GM18870 (cell line): Measurements from ENCODE around the gene SLC7A7.

ENCODE experiments used
- ATAC-seq: cut with Tn5 transposase; IDR thresholded peaks from one replicate; pipeline ENCODE4 v1.9.1; 2021; ENCODE audit warnings: moderate library complexity; ENCODE audit not compliant: unreplicated experiment

Gene SLC7A7

DNA sequence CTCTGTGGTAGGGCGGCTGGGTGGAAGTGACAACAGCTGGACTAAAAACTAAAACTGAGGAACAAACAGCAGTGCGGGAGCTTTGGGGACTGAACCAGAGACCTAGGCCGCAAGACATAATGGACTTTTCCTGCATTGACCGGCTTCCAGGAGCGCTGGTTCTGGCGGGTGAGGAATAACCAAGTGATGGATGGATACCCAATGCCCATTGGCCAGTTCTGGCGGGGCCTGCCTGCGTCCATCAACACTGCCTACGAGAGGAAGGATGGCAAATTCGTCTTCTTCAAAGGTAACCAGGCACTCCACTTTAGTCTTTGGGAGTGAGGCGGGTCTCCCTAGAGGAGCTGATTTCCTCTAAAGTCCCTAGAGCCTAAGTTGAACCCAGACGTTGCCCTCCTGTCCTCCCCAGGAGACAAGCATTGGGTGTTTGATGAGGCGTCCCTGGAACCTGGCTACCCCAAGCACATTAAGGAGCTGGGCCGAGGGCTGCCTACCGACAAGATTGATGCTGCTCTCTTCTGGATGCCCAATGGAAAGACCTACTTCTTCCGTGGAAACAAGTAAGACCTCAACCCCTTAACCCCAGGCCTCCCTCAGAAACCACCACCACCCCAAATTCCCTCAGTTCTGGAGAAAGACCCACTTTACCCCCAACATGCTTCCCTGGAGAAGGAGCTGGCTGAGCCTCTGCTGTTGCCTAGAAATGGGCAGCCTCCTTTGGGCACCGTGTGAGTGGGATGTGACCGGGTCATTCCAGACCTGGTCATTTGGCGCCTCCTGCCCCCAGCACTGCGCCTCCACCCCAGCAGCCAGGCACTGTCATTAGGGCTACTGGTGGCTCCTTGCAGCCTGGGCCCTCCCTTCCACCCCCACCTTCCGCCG, 29.2 kb upstream of the SLC7A7 start:
- no peak for ATAC-seq

DNA sequence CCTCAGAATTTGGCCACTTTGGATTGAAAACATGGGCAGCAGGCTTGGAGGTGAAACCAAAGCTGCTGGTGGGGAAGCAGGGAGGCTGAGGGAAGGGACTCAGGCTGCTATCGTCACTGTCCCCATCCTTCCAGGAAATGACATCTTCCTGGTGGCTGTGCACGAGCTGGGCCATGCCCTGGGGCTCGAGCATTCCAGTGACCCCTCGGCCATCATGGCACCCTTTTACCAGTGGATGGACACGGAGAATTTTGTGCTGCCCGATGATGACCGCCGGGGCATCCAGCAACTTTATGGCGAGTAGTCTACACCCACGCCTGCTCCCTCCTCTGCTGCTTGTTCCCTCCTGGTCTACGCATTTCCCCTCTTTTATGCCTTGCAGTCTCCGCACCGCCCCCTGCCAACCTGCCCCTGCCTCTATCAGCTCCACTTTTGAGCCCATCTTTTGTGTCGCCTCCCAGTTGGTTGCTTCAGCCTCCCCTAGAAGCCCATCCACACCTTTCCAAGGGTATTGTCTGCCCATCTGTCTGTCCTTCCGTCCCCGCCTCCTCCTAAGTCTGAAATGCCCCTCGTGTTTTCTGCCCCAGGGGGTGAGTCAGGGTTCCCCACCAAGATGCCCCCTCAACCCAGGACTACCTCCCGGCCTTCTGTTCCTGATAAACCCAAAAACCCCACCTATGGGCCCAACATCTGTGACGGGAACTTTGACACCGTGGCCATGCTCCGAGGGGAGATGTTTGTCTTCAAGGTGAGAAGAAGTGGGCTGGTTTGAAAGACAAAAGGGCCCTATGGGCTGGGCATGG, 28.1 kb upstream of the SLC7A7 start:
- ATAC-seq = no peak

DNA sequence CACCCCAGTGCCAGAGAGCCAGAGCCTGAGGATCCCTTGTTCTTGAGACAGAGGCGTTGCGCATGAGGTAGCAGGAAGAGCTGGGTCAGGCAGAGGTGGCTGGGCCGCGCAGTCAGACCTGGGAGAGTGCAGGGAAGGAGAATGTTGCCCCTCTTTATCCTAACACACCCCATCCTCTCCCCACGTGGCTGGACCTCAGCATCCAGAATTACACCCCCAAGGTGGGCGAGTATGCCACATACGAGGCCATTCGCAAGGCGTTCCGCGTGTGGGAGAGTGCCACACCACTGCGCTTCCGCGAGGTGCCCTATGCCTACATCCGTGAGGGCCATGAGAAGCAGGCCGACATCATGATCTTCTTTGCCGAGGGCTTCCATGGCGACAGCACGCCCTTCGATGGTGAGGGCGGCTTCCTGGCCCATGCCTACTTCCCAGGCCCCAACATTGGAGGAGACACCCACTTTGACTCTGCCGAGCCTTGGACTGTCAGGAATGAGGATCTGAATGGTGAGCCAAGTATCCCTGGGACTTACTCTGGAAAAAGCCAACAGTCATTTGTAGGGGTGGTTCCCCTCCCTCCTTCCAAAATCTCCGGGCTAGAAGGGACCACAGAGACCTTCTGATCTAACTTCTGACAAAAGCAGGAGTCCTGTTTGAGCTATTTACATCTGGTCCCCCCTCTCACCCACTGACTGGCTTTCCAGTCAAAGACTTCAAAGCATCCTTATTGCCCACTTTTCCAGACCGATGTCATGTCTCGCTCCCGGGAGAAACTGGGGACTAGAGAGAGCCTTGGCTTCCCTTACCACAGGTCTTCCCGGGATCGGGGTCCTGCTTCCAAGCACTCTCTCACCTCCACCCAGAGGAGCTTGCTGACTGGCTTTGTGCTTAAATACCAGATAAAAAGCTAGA, 27.2 kb upstream of the SLC7A7 start:
- no peak for ATAC-seq

DNA sequence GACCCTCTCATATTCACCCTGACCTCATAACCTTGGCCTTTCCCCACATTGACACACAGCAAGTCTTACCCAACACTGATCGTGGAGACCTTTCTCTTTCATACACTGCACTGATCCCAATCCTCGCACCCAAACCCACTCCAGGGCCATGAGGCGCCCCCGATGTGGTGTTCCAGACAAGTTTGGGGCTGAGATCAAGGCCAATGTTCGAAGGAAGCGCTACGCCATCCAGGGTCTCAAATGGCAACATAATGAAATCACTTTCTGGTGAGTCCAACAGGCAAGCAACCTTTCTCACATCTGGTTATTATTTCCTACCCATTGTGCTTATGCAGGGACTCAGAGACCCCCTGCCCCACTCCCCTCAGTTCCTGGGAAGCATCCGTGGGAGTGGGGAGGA, 26.5 kb upstream of the SLC7A7 start:
- no peak for ATAC-seq

- ATAC-seq = no peak
Observed at GRCh38 chr14:22841311-22841710, 26.1 kb upstream of the SLC7A7 start.

- ATAC-seq = no peak
Observed at GRCh38 chr14:22839159-22839779, 24.0 kb upstream of the SLC7A7 start.

DNA sequence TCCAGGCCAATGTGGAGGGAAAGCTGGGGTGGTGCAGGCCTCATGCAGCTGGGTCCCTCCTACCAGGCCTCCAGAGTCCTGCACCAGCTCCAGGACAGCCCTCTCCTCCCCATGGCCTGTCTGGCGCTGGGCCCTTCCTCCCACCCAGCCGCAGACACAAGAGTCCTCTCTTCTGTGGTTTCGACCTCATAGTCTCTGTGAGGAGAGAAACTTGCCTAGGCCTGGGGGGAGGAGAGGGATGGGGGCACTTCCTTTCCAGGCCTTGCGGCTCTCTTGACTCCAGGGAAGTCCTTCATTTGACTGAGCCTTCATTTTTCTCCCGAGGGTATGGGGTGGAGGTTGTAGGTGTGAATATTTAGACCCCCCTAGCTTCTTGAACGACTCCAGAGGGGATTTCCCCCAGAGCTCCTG, 23.4 kb upstream of the SLC7A7 start:
- no peak for ATAC-seq

DNA sequence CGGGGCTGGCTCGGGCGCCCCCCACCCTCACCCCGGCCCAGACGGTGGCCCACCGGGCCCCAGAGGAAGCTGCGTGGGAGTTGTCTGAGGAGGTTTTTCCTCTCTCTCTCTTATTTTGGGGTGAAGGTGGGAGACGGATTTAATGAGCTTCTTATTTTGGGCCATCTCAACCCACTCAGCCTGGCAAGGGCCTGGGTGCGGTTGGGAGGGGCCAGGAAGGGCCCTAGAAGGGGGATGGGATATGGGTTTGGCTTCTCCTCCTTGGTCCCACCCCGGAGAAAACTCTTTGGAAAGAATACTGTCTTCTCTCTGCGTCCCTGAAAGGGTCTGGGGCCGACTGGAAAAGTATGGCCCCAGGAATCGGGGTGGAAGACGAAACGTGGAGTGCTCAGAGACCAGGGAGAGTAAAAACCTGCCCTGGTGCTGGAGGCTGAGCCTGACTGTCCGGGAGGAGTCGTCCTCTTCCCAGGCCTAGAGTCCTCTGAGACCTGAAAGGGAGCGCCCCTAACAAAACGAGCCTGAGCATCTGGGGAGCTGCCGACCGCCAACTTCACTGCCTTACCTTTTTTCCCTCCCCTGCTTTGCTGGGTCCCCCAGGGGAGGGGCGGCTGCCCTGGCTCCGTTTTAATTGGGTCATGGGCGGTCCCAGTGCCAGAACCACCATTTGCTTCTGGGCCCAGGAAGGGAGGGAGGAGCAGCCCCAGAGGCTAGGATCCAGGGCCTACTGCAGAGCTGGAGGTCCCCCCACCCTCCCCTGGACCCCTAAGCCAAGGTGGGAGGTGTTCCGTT, 22.7 kb upstream of the SLC7A7 start:
- no peak for ATAC-seq

- no peak for ATAC-seq
Observed at GRCh38 chr14:22837114-22837749, 22.0 kb upstream of the SLC7A7 start.

DNA sequence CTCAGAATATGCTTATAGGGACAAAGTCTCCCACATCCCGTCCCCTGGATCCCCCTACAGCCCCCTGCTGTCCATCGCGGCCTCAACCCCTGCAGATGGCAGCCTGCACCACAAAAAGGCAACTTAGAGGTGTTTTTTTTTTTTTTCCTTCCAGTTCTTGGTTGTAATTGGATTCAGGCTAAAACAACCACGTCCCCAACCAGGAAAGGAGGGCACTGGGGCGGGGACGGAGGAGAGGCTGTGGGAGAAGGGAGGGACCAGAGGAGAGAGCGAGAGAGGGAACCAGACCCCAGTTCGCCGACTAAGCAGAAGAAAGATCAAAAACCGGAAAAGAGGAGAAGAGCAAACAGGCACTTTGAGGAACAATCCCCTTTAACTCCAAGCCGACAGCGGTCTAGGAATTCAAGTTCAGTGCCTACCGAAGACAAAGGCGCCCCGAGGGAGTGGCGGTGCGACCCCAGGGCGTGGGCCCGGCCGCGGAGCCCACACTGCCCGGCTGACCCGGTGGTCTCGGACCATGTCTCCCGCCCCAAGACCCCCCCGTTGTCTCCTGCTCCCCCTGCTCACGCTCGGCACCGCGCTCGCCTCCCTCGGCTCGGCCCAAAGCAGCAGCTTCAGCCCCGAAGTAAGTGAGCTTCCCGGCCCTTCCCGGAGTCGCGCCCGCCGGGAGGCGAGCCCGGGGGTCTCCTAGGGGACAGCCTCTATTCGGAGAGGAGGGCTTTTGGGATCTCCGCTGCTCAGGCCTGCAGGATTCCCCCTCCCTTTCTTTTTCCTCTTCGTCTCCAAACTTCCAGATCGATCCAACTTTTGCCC, 21.3 kb upstream of the SLC7A7 start, which contains the start of gene MMP14:
MMP14 (plus strand) TSS at position 285 of the 813 bp plus-strand sequence; CDS start at position 518, 233 bp downstream.
- no peak for ATAC-seq

GRCh38 chr14:22835505-22835904, 20.3 kb upstream of the SLC7A7 start:
- no peak for ATAC-seq

GRCh38 chr14:22830443-22831010, 15.3 kb upstream of the SLC7A7 start:
- no peak for ATAC-seq

GRCh38 chr14:22829661-22830442, 14.6 kb upstream of the SLC7A7 start, which contains the start of gene MRPL52:
Gene MRPL52 (plus strand): TSS chr14:22829887. CDS start chr14:22829913, 26 bp downstream.
- peak; percentile 72 for ATAC-seq

DNA sequence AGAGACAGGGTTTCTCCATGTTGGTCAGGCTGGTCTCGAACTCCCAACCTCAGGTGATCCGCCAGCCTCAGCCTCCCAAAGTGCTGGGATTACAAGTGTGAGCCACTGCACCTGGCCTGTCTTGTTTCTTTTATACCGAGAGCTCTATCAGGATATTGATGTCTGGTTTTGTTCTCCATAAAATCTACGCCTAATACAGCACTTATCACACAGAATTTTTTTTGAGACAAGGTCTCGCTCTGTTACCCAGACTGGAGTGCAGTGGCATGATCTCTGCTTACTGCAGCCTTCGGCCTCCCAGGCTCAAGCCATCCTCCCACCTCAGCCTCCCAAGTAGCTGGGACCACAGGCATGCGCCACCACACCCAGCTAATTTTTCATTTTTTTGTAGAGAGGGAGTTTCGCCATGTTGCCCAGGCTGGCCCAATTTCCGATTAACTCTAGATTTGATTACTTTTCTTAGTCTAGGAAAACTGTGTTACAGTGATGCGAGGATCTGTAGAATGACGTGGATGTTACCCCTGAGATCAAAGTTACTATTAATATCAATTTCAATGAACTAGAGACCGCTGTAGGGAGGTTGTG, 13.9 kb upstream of the SLC7A7 start:
- peak; percentile 4 for ATAC-seq

- no peak for ATAC-seq
Observed at GRCh38 chr14:22824711-22825359, 9.6 kb upstream of the SLC7A7 start.

DNA sequence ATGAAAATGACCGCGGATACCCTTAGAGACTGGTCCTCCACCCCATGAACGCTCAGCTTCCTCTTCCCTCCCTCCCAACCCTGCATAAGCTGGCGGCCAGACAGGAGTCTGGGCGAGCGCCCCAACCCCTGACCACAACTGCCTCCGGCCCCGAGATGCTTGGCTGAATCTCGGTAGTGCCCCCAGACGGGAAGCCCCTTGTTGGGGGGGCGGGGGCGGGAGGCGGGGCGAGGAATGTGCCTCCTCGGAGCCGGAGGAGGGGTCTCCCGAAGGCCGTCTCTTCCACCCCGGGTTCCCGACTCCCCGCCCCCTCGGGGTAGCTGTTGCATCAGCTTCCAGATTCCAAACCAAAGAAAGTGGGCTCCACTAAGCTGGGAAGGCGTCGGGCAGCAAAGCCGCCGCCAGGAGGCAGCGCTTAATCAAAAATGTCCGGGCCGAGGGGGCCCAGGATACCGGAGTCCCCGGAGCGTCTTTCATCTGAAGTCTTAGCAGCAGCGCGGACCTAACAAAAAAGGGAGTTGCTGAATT, 7.4 kb upstream of the SLC7A7 start:
- ATAC-seq = no peak
